A549 (cell line): ENCODE results near the gene CLEC4E.

Experiments used
- EP300 ChIP-seq, 2 experiments: fragments of >200 bp; sonication (Bioruptor Twin); formaldehyde crosslinking; IDR thresholded peaks; 2 replicates in 1 of 2; 3 replicates in 1 of 2; pipeline ENCODE4 v1.6.1; 2016 to 2017
- JUNB ChIP-seq: fragments of >200 bp; sonication (Bioruptor Twin); formaldehyde crosslinking; IDR thresholded peaks from 2 replicates; pipeline ENCODE4 v1.6.1; 2016
- NFE2L2 ChIP-seq: fragments of 150-350 bp; conservative IDR thresholded peaks from 2 replicates; pipeline ENCODE4 v1.6.1; 2014; ENCODE audit warnings: low read length
- NR3C1 ChIP-seq: fragments of >200 bp; sonication (Bioruptor Twin); formaldehyde crosslinking; IDR thresholded peaks from 3 replicates; pipeline ENCODE4 v1.6.1; 2017
- POLR2A ChIP-seq: IDR thresholded peaks from 2 replicates; pipeline ENCODE4 v1.6.1; 2012; ENCODE audit warnings: mild to moderate bottlenecking, low read length
- RAD21 ChIP-seq, 2 experiments: fragments of >200 bp in 1 of 2; sonication (Bioruptor Twin) in 1 of 2; formaldehyde crosslinking in 1 of 2; IDR thresholded peaks in 1 of 2; conservative IDR thresholded peaks in 1 of 2; 2 replicates in 1 of 2; 3 replicates in 1 of 2; pipeline ENCODE4 v1.6.1; 2012 to 2018; ENCODE audit warnings: inconsistent platforms in 1 of 2
- RCOR1 ChIP-seq: fragments of 150-350 bp; IDR thresholded peaks from 2 replicates; pipeline ENCODE4 v1.6.1; 2014; ENCODE audit warnings: antibody characterized with exemption, low read length, low read depth
- TF ChIP-seq, protein P1 (sequence below): fragments of >200 bp; sonication (Bioruptor Twin); formaldehyde crosslinking; IDR thresholded peaks from 3 replicates; pipeline ENCODE4 v1.5.1; 2016
- TF ChIP-seq, protein P2 (sequence below): IDR thresholded peaks from 2 replicates; pipeline ENCODE4 v1.6.1; 2012
- TF ChIP-seq, protein P3 (sequence below): fragments of 200-600 bp; sonication (generic); IDR thresholded peaks from 2 replicates; pipeline ENCODE4 v1.6.1; 2016; ENCODE audit warnings: antibody characterized with exemption, mild to moderate bottlenecking, moderate library complexity
- TF ChIP-seq, protein P4 (sequence below): fragments of 450-650 bp; IDR thresholded peaks from 2 replicates; pipeline ENCODE4 v1.6.1; 2014; ENCODE audit warnings: antibody characterized with exemption

DNA sequence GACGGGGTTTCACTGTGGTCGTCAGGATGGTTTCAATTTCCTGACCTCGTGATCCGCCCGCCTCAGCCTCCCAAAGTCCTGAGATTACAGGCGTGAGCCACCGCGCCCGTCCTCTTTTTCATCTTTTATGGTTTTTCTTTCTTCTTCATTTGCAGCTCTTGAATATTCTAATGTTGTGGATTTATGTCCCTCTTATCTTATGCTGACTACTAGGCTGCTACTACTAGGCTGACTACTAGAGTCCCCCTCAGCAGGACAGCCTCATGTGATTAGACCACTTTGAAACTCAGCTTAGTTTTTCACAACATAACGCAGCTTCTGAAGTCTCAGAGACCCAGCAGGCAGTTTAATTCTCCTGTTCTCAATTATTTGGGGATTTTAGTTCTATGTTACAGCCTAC lies 857 bp upstream of the CLEC4E start:
- TF ChIP-seq NR3C1: no peak
- TF ChIP-seq, protein P1, sequence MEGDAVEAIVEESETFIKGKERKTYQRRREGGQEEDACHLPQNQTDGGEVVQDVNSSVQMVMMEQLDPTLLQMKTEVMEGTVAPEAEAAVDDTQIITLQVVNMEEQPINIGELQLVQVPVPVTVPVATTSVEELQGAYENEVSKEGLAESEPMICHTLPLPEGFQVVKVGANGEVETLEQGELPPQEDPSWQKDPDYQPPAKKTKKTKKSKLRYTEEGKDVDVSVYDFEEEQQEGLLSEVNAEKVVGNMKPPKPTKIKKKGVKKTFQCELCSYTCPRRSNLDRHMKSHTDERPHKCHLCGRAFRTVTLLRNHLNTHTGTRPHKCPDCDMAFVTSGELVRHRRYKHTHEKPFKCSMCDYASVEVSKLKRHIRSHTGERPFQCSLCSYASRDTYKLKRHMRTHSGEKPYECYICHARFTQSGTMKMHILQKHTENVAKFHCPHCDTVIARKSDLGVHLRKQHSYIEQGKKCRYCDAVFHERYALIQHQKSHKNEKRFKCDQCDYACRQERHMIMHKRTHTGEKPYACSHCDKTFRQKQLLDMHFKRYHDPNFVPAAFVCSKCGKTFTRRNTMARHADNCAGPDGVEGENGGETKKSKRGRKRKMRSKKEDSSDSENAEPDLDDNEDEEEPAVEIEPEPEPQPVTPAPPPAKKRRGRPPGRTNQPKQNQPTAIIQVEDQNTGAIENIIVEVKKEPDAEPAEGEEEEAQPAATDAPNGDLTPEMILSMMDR: no peak
- no peak for TF ChIP-seq POLR2A
- TF ChIP-seq, protein P2, sequence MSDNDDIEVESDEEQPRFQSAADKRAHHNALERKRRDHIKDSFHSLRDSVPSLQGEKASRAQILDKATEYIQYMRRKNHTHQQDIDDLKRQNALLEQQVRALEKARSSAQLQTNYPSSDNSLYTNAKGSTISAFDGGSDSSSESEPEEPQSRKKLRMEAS: no peak
- TF ChIP-seq, protein P3, sequence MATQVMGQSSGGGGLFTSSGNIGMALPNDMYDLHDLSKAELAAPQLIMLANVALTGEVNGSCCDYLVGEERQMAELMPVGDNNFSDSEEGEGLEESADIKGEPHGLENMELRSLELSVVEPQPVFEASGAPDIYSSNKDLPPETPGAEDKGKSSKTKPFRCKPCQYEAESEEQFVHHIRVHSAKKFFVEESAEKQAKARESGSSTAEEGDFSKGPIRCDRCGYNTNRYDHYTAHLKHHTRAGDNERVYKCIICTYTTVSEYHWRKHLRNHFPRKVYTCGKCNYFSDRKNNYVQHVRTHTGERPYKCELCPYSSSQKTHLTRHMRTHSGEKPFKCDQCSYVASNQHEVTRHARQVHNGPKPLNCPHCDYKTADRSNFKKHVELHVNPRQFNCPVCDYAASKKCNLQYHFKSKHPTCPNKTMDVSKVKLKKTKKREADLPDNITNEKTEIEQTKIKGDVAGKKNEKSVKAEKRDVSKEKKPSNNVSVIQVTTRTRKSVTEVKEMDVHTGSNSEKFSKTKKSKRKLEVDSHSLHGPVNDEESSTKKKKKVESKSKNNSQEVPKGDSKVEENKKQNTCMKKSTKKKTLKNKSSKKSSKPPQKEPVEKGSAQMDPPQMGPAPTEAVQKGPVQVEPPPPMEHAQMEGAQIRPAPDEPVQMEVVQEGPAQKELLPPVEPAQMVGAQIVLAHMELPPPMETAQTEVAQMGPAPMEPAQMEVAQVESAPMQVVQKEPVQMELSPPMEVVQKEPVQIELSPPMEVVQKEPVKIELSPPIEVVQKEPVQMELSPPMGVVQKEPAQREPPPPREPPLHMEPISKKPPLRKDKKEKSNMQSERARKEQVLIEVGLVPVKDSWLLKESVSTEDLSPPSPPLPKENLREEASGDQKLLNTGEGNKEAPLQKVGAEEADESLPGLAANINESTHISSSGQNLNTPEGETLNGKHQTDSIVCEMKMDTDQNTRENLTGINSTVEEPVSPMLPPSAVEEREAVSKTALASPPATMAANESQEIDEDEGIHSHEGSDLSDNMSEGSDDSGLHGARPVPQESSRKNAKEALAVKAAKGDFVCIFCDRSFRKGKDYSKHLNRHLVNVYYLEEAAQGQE: no peak
- no peak for TF ChIP-seq JUNB
- TF ChIP-seq, protein P4, sequence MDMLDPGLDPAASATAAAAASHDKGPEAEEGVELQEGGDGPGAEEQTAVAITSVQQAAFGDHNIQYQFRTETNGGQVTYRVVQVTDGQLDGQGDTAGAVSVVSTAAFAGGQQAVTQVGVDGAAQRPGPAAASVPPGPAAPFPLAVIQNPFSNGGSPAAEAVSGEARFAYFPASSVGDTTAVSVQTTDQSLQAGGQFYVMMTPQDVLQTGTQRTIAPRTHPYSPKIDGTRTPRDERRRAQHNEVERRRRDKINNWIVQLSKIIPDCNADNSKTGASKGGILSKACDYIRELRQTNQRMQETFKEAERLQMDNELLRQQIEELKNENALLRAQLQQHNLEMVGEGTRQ: no peak
- no peak for TF ChIP-seq RAD21 (conservative IDR thresholded peaks at IDR 0.05 in 1 of 2, IDR thresholded peaks at IDR 0.05 in 1 of 2)
- no peak for TF ChIP-seq EP300 (IDR thresholded peaks at IDR 0.05)
- no peak for TF ChIP-seq NFE2L2
- TF ChIP-seq RCOR1: no peak
